NCI-H748 (cell line): ENCODE data around the gene GHRL.

Experiments
- DNase-seq: peaks from one replicate; lab custom pipeline; 2025; ENCODE audit not compliant: unreplicated experiment; lab: John Stamatoyannopoulos, UW

The GHRL gene

GRCh38 chr3:10248184-10248983, 44.4 kb downstream of the GHRL start, which contains the start of gene TATDN2:
TATDN2 (plus strand) TSS chr3:10248459; CDS start chr3:10249201, 742 bp downstream.
- peak; percentile 98 for DNase-seq

- DNase-seq = peak; percentile 37
These were observed 45.0 kb downstream of the GHRL start for GRCh38 chr3:10247679-10248183.

GRCh38 chr3:10245081-10245712, 47.5 kb downstream of the GHRL start:
- no peak for DNase-seq

- no peak for DNase-seq
These were observed 48.7 kb downstream of the GHRL start for GRCh38 chr3:10244009-10244408.

GRCh38 chr3:10242182-10243065, 50.3 kb downstream of the GHRL start:
- no peak for DNase-seq

GRCh38 chr3:10240799-10241198, 51.9 kb downstream of the GHRL start:
- no peak for DNase-seq

GRCh38 chr3:10238345-10239183, 54.2 kb downstream of the GHRL start:
- DNase-seq = no peak
